Thyroid gland (tissue), 4 donors: ENCODE results near the gene IL31RA. TPM values are rescaled to one million over a fixed set of nuclear protein-coding genes. Genes with fewer than 3 reads are reported as not detected.

Source experiments
- DNase-seq, 2 donors: peaks; one replicate each; pipeline ENCODE4 v3.0.0-alpha.2; 2019
- H3K27ac ChIP-seq, 3 donors: fragments of 200-600 bp; sonication (generic); 1 replicate in 2 of 3; 2 replicates in 1 of 3; pipeline ENCODE4 v1.5.1; 2016 to 2019; ENCODE audit warnings: mild to moderate bottlenecking in 1 of 3, moderate library complexity in 1 of 3
- H3K27me3 ChIP-seq: fragments of 200-600 bp; sonication (generic); one replicate; pipeline ENCODE4 v1.5.1; 2019
- H3K36me3 ChIP-seq, 2 donors: fragments of 200-600 bp; sonication (generic); one replicate each; pipeline ENCODE4 v1.5.1; 2016 to 2019
- H3K4me1 ChIP-seq, 2 donors: fragments of 200-600 bp; sonication (generic); one replicate each; pipeline ENCODE4 v1.5.1; 2017 to 2019
- H3K4me3 ChIP-seq, 3 donors: fragments of 200-600 bp; sonication (generic); replicated peaks in 1 of 3; 1 replicate in 2 of 3; 2 replicates in 1 of 3; pipeline ENCODE4 v1.5.1; 2016; ENCODE audit warnings: mild to moderate bottlenecking in 1 of 3
- H3K9me3 ChIP-seq: fragments of 200-600 bp; sonication (generic); one replicate; pipeline ENCODE4 v1.5.1; 2017
- CTCF ChIP-seq, 6 experiments: fragments of 200-600 bp in 3 of 6; fragments of 450-650 bp in 3 of 6; sonication (generic) in 3 of 6; IDR thresholded peaks; one replicate each; pipeline ENCODE4 v1.5.1; 2016 to 2019; ENCODE audit warnings: antibody characterized with exemption in 6 of 6, mild to moderate bottlenecking in 2 of 6, inconsistent platforms in 1 of 6, moderate library complexity in 1 of 6
- POLR2A ChIP-seq, 2 donors: fragments of 450-650 bp; IDR thresholded peaks; one replicate each; pipeline ENCODE4 v1.6.1; 2017; ENCODE audit warnings: antibody characterized with exemption in 2 of 2, mild to moderate bottlenecking in 2 of 2, moderate library complexity in 1 of 2
- WGBS, 2 donors: methylation state at CpG; one replicate each; pipeline ENCODE4 v1.1.5; 2017; 5-methylcytosine and 5-hydroxymethylcytosine counted together
- intact Hi-C: fragments of 100-400 bp; cut with DNase I; formaldehyde crosslinking; loops from one replicate; pipeline ENCODE4 v1.15.1; 2023
- total RNA-seq, 4 donors: library from RNA; depleted of rRNA; stranded (reverse); fragments of >200 nt; gene quantifications; one replicate each; pipeline ENCODE4 v1.2.3, GENCODE V29; 2016

IL31RA gene
- total RNA-seq, 4 donors from 2014 or later, result not detected

DNA sequence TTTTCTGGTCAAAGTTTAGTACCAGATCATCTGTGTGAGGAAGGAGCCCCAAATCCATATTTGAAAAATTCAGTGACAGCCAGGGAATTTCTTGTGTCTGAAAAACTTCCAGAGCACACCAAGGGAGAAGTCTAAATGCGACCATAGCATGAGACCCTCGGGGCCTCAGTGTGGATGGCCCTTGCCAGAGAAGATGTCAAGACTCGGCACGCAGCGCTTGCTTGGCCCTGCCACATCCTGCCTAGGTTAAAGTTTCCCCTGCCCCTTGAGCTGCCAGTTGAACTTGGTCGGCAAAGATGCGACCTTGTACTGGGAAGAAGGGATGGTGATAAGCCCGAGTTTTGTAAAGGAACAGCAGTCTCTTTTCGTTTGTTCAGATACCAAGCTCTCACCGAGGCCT, 65.8 kb downstream of the IL31RA start:
- Histone ChIP-seq H3K36me3 (no peaks in the 10 kb centered on the region), H3K9me3 (no peaks in the 10 kb centered on the region), H3K27me3 (no peaks in the 10 kb centered on the region), H3K4me3 (no peak overlapping the region), H3K27ac (no peak overlapping the region), H3K4me1 (no peaks in the 10 kb centered on the region)
- TF ChIP-seq POLR2A (IDR thresholded peaks at IDR 0.05), result no peak
- TF ChIP-seq CTCF (IDR thresholded peaks at IDR 0.05), result no peak
- no peak for DNase-seq
- WGBS, 2 donors, result 82 to 91% methylated on average over 10 of the region's 10 CpGs
- intact Hi-C loops, result no loop called here

GRCh38 chr5:55917402-55918086, 66.4 kb downstream of the IL31RA start:
- Histone ChIP-seq H3K9me3 (no peaks in the 10 kb centered on the region), H3K27ac (no peak overlapping the region), H3K4me1 (no peaks in the 10 kb centered on the region), H3K4me3 (no peak overlapping the region), H3K27me3 (no peaks in the 10 kb centered on the region), H3K36me3 (no peaks in the 10 kb centered on the region)
- intact Hi-C loops, result no loop called here
- 70 to 75% methylated on average over 4 to 5 of the region's 5 CpGs for WGBS, 2 donors
- TF ChIP-seq POLR2A (IDR thresholded peaks at IDR 0.05) (no peak), CTCF (IDR thresholded peaks at IDR 0.05) (no peak)
- DNase-seq, result no peak

DNA sequence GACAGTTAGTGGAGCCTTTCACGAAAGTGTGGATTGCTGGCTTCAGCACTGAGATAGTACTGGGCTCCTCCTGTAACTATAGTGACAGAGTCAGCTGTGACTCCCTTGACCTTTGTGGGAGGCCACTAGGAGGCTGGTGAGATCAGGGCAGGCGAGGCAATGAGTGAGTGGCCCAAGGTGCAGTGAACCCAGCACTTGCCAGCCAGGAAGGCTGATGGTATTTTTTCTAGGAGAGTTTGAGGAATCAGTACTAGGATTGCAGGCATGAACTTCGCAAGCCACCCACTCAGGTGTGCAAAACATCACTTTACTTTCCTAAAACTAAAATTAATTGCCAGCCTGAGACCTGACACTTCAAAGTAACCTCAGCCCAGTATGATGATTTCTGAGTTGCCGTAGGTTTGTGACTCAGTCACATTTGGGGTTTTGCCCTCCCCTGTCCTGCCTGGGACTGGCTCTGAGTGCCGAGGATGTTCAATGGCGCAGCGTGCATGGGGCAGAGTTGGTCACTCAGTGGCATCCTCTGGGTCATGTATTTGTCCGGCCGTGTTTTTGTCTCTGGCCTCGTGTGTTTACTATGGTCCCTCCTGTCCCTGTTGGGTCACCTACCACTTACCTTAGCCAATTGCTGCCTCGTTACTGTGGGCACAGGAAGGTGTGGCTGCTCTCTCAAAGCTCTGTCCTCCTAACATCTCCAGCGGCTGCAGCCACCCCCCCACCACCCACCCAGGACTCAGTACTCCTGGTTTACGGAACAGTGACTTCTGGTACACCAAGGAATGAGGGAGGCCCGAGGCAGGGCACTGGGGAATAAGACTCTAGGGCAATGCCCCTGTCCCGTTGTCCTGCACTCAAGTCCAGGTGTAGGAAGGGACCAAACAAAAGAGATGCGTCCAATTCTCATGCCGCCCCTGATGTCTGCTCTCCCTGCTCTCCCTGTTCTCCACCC, 67.2 kb downstream of the IL31RA start:
- no peaks in the 10 kb centered on the region for H3K27me3 ChIP-seq
- WGBS, 2 donors, result 94 to 95% methylated on average over 17 of the region's 17 CpGs
- no peak overlapping the region for H3K27ac ChIP-seq
- intact Hi-C loops, result no loop called here
- TF ChIP-seq POLR2A (IDR thresholded peaks at IDR 0.05) (no peak), CTCF (IDR thresholded peaks at IDR 0.05) (no peak)
- no peaks in the 10 kb centered on the region for H3K36me3 ChIP-seq
- H3K4me1 ChIP-seq, result peaks cover 0 to 6% of the 10 kb centered on the region in 2 donors
- DNase-seq, result no peak
- no peak overlapping the region for H3K4me3 ChIP-seq
- H3K9me3 ChIP-seq, result no peaks in the 10 kb centered on the region

DNA sequence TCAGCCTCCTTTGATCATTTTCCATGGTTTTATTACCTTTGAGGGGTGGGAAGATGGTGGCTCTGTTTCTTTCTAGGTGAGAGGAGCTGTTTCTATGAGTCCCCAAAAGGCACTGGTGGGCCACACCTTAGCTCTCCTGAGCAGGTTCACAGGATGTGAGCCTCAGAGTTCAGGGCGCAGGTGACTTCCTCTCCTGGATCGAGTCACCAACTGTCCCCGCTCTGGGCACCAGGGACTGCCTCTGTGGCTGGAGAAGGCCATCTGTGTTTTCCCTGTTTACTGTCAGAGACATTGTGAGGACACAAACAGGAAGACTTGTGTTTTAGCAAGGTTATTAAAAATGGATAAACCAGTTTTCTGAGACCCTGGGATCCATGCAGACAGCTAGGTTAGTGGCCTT, 68.5 kb downstream of the IL31RA start:
- no peak for DNase-seq
- Histone ChIP-seq H3K4me1 (peaks cover 0 to 10% of the 10 kb centered on the region in 2 donors), H3K9me3 (no peaks in the 10 kb centered on the region), H3K4me3 (no peak overlapping the region), H3K27ac (no peak overlapping the region), H3K27me3 (no peaks in the 10 kb centered on the region), H3K36me3 (no peaks in the 10 kb centered on the region)
- intact Hi-C loops, result no loop called here
- no peak for TF ChIP-seq CTCF (IDR thresholded peaks at IDR 0.05)
- no peak for TF ChIP-seq POLR2A (IDR thresholded peaks at IDR 0.05)
- 90 to 91% methylated on average over 3 of the region's 3 CpGs for WGBS, 2 donors

DNA sequence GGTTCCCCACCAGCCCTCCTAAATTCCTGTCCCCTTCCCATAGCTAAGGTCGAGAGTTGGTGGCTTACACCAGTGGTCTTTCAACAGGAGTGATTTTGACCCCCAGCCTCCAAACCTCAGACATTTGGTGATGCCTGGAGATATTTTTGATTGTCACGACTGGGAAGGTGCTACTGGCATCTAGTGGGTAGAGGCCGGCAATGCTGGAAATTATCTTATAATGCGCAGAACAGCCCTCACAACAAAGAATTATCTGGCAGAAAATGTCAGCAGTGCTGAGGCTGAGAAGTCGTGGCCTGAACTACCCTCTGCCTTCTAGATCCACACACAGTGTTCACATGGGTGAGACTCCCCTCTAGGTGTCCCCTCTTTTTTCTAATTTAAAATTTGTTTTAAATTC, 69.6 kb downstream of the IL31RA start:
- no peak for TF ChIP-seq CTCF (IDR thresholded peaks at IDR 0.05)
- no peak for TF ChIP-seq POLR2A (IDR thresholded peaks at IDR 0.05)
- peaks cover 0 to 10% of the 10 kb centered on the region in 2 donors for H3K4me1 ChIP-seq
- H3K27me3 ChIP-seq, result no peaks in the 10 kb centered on the region
- no peaks in the 10 kb centered on the region for H3K9me3 ChIP-seq
- no peak overlapping the region for H3K4me3 ChIP-seq
- intact Hi-C loops, result no loop called here
- no peak overlapping the region for H3K27ac ChIP-seq
- 79 to 90% methylated on average over 5 of the region's 5 CpGs for WGBS, 2 donors
- no peak for DNase-seq
- no peaks in the 10 kb centered on the region for H3K36me3 ChIP-seq
